Skin epidermis (tissue), 12 donors: ENCODE measurements around the gene NKX2-4.

Experiments used
- H3K27ac ChIP-seq, 21 experiments: fragments of 200-600 bp; sonication (generic) in 11 of 21; one replicate each; pipeline ENCODE4 v1.5.0; 2020; ENCODE audit warnings: mild to moderate bottlenecking in 3 of 21, inconsistent platforms in 2 of 21, moderate library complexity in 2 of 21
- H3K4me3 ChIP-seq, 7 experiments: fragments of 200-600 bp; sonication (generic) in 2 of 7; one replicate each; pipeline ENCODE4 v1.5.0; 2020; ENCODE audit warnings: inconsistent platforms in 2 of 7, mild to moderate bottlenecking in 2 of 7, moderate library complexity in 1 of 7

NKX2-4 gene

DNA sequence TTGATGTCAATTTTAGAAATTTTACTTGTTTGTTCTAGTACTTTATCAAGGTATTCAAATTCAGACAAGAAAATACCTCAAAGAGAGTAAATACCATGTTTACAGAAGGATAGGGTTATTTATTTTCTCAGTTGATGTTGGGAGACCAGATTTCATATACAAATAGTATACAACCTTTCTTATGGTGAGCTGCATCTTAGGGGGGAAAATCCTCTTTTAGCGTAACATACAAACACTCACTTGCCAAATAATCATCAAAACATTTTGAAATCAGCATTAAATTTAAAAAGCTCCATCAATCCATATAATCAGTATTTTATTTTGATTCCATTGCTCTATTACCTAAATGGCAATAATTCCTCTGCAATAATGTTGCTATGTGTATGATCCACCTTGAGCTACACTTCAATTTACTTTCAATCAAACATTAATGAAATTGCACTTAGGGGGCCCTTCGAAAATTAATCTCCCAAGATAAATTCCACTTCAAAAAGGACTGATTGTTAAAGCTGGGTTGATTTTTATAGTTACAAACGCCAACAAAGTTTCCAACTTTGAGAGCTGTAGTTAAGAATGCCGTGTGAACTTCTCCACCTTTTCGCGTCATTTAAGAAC, 2.2 kb downstream of the NKX2-4 start:
- no peak overlapping the region for H3K4me3 ChIP-seq
- no peak overlapping the region for H3K27ac ChIP-seq

DNA sequence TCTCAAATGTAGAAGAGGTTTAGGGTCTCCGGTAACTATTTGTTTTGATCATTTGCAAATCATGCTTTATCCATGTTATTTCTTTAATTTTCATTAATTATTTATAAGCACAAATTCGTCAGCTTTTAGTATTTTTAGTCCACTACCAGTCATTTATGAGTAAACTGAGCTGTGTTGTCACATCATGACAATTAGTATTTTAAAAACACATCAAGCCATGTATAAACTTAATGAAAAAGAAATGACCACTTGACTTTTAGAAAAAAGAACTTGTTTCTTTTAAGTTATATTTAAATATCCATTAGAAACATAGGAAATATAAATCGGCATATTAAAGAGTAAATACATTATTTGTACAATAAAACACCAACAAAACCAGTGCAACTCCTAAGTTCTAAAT, 2.8 kb downstream of the NKX2-4 start:
- no peak overlapping the region for H3K4me3 ChIP-seq

DNA sequence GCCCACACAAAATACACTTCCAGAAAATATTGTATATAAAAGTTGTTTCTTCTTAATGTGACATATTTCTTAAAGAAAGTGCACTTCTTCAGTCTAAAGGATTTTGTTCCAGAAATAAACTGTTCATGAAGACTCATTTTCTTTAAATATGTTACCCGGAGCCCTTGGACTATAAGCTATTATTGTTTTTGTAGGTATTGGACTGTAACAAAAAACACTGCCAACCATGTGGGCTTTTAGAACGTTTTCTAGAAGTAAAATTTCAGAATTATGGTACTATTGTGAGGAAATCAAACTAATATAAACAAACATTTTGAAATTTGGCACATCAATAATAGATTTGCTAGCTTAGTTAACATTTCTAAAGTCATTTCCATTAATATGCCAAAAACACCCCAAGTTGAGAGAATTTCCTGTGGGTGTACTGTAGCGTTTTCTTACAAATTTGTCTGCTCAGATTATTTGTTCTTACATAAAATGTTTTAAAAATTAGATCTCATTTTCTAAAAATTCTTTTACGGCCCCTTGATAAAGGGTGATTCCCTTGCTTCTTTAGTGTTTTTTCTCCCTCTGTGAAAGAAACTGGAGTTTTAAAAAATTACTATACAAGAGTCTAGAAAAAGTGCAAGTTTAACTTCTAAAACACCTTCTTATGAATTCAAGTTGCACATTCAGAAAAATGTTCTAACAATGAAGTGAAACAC, 3.4 kb downstream of the NKX2-4 start:
- Histone ChIP-seq H3K27ac (no peak overlapping the region), H3K4me3 (no peak overlapping the region)

More for the DNA sequence above, 2.8 kb downstream of the NKX2-4 start:
- H3K27ac ChIP-seq = no peak overlapping the region

DNA sequence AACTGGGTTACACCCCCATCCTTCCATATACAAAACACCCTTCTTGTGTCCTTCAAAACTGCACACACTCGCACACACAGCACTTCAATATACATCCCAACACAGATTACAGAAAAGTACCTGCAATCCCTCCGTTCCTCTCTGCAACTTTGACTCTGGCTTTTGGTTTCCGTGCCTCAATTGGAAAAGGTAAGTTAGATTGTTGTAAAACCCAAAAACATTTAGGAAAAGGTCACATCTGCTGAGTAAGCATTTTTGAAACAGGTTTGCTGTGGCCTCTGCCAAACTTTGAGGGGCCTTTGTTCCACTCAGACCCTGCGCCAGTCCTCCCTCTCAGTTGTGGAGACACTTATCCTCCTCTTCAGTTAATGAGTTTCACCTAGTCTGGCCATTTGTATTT, 4.2 kb downstream of the NKX2-4 start:
- Histone ChIP-seq H3K4me3 (no peak overlapping the region), H3K27ac (no peak overlapping the region)

DNA sequence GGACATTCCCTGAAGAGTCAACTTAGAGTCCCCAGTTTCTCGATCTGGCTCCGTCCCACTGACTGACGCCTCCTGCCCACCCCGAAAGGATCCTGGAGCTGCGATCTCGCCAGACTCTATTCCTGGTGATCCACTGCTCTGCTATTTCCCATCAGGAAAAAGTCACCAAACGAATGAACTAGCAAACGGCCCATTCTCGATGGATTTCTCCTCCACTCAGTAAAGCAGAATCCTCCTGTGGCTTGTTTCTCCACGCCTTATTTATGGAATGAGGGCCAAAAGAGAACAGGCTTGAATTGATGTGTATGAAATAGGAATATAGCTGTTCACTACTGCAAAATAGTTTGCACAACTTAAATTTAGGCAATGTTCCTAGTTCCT, 5.4 kb downstream of the NKX2-4 start:
- Histone ChIP-seq H3K4me3 (no peak overlapping the region), H3K27ac (no peak overlapping the region)

DNA sequence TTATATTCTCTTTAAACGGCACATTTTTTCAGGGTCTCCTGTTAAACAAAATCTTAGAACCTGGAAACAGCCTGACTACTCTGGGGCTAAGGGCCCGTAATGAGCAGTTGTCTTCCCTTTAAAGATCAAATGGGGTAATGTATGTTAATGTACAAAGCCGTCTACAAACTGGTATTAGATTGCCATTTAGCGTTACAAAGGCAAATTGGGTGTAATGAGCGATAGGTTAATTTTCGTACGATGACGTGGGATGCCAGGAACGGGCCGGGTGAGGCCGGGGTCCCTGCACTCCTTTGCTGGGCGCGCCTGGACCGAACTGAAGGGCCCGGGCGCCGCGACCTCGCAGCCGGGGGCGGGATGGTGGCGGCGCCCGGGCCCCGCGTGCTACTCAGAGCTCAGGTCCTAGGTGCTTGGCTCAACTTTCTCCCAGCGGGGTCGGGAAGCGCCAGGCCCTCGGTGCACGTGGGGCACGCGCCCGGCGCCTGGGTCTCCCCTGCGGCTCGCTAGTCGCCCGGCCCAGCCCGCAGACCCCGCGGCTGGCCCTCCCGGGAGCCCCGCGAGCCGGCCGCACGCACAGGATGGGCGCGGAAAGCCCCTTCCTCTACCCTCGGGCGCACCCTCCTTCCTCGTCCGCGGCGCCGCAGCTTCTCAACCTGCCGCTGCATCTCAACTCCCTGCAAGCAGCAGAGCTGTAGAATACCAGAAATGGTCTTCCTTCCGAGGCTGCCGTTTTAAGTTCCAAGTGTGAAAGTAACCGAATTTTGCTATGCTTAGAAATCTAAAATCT, 5.9 kb downstream of the NKX2-4 start:
- no peak overlapping the region for H3K4me3 ChIP-seq

DNA sequence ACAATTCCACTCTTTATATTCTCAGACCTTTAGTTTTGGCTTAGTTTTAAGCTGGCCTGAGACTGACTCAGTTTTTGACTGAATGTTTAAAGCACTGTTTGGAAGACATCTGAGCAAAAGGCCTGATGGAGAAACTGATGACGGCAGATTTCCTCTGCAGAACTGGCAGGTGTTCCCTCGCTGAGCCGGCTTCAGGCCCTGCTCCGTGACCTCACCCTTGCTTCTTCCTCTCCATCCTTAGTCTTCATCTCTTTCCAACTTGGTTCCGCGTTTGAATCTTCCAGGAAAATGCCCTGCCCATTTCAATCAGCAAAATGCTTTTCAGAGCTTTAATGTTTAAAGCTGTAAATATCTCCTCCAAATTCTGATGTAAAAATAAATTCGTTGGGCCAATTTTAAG, 6.6 kb downstream of the NKX2-4 start:
- no peak overlapping the region for H3K4me3 ChIP-seq
- H3K27ac ChIP-seq = no peak overlapping the region

More for the DNA sequence above, 5.9 kb downstream of the NKX2-4 start:
- no peak overlapping the region for H3K27ac ChIP-seq

DNA sequence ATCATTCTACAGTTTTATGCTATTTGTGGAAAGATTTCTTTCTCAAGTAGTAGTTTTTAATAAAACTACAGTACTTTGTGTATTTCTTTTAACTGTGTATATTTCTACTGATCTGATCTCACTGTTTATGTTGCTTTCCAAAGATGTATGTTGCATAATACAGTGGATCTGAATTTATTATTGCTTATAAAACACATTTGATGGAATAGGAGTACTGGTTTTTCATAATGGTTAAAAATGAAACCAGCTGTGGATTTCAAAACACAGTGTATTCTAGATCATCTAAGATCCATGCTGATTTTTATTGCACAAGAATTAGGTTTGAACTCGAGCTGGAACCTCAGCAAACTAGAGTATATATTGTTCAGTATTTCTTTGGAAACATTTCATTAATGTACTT, 8.0 kb downstream of the NKX2-4 start:
- Histone ChIP-seq H3K27ac (no peak overlapping the region), H3K4me3 (no peak overlapping the region)

DNA sequence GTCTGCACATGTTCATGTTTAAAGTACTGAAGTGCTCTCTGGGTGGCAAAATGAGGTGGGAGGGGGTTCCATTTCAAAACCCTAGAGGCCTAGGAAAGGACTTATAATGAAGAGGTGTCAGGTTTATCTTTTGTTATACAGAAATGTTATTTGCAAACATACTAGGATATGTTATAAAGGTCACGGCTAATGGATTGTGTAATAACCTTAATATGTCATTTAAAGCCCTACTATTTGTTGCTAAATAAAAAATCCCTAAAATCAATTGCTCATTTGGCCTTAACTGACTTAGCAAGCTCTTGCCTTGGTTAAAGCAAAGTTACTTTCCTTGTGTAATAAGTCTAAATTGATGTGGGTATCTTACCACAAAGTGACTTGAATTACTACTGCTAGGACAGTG, 8.8 kb downstream of the NKX2-4 start:
- no peak overlapping the region for H3K27ac ChIP-seq
- no peak overlapping the region for H3K4me3 ChIP-seq

DNA sequence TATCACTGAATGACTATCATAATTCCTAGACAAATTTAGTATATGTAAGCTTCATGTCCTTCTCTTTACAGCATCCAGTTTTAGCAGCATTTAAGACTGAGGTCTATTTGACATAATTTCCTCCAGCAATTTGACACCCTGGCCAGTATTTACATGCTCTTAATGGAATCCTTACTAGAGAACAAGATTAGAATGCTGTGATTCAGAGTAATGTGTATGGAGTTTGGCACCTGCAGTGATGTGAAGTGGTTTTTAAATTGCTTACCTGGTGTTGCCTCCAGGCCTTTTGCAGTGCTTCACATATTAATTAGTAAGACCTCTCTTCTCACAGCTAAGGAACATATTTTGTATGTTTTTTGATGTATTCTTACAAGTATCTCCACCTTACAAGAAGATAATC, 9.8 kb downstream of the NKX2-4 start:
- Histone ChIP-seq H3K4me3 (no peak overlapping the region), H3K27ac (no peak overlapping the region)

DNA sequence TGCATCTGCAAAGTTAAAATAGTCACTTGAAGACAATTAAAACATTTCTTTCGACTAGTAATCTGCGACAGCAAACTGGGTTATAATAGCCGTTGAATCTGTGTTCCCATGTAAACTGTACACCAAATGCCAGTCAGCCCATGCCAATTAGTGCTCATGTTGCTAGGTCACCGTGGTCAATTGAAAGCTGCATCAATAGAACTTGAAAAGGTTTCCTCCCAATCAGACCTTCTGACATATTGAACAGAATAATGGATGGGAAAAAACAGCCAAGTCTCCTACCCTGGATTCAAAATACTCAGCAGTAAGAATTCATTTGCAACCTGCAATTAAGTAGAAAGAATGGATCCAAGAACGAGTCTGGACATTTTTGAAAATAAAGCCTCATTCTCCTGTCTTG, 11.2 kb downstream of the NKX2-4 start:
- no peak overlapping the region for H3K27ac ChIP-seq
- no peak overlapping the region for H3K4me3 ChIP-seq

DNA sequence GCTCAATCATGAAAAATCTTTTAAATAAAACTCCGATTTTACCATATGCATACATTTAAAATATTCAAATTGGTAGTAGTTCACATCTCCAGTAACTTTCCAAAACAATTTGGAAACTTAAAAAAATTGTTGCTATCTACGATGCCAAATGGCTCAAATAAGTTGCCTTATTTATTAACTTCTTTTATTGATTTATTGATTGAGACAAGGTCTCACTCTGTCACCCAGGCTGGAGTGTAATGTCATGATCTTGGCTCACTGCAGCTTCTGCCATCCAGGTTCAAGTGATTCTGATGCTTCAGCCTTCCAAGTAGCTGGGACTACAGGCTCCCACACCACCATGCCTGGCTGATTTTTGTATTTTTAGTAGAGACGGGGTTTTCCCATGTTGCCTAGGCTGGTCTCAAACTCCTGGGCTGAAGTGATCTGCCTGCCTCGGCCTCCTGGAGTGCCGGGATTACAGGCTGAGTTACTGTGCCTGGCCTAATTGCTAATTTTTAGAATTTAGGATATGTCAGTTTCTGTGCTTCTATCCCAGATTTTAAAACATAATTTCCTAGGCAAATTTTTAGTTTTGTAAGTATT, 12.9 kb downstream of the NKX2-4 start:
- no peak overlapping the region for H3K27ac ChIP-seq
- no peak overlapping the region for H3K4me3 ChIP-seq

DNA sequence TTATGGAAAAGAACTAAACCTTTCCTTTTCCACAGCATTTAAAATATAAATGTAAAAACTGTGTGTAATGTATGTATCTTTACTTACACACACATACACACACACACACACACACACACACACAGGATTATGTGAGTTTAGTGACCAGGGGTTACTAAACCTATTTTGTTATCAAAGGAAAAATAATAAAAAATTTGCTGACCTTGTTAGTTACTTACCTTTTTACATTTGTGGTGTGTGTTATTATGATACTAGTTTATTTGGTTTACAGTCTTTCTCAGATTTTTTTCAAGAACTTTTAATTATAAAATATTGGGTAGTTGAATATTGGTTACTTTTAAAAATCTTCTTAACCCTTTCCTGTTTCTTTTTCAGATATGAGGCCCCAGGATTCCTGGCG, 15.7 kb downstream of the NKX2-4 start:
- Histone ChIP-seq H3K27ac (no peak overlapping the region), H3K4me3 (no peak overlapping the region)

DNA sequence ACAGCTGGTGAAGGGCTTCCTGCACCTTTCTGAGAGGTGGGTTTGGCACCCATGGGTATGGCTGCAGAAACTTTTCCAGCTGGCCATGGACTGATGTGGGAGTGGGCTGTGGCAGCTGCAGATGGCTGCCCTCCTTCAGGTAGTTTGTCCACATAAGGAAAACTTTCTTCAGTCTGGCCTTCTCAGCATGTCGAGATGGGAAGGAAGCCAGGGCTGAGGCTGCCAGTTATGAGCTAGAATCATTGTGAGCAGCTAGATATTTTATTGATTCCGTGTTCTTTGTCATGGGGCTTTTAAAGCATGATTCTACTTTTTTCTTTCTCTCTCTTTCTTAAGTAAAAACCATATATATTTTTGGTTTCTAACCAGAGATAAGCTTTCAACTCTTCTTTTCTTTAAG, 16.6 kb downstream of the NKX2-4 start:
- no peak overlapping the region for H3K27ac ChIP-seq
- no peak overlapping the region for H3K4me3 ChIP-seq

DNA sequence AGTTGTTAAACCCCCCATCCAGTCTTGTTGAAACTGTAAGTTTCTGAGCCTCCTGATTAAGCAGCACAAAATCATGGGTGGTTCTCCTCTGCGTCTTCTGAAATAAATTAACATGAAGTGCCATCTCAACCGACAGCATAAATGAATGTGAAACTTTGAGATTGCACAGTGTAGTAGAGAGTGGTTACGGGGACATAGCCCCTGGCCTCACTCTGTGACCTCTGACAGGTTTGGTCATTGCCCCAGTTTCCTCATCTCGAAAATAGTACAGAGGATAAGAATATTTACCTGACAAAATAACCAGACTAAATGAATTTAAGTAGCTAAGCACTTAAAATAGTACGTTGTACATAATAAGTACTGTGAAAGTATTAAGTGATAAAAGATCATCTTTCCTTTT, 19.1 kb downstream of the NKX2-4 start:
- Histone ChIP-seq H3K27ac (no peak overlapping the region), H3K4me3 (no peak overlapping the region)

DNA sequence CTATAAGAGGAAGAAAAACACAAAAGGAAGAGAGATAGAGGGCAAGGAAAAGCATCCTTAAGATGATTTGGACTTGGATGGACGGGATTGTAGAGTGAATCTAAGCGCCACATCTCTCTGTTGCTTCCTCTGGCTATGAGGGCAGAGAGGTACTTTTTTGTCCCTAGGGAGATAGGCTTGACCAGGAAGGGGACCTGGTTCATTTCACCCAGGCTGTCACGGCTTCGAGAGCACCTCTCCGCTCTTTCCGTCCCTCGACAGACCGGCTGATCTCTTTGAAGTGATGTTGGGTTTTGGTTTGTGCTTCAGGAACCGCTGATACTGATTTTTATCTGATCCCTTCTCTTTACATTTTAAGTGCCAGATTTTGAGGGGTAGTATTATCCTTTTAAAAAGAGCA, 19.6 kb downstream of the NKX2-4 start:
- no peak overlapping the region for H3K4me3 ChIP-seq
- H3K27ac ChIP-seq = no peak overlapping the region

DNA sequence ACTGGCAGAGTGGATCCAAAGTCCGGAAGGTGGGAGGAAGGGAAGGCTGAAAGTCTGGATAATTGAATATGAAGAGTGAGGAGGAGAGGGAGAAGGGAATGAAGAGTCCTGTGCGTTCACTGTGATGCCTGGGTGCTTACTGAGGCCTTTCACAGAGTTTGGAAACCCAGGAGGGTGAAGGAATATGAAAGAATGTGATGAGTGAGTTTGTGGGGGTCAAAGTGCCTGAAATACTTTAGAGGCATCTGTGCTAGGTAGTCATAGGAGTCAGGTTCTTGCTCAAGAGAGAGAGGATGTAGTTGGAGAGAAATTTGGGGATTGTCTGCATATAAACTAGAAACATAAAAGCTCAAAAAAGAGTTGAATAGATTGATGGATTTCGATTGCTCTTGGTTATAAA, 20.7 kb downstream of the NKX2-4 start:
- Histone ChIP-seq H3K4me3 (no peak overlapping the region), H3K27ac (no peak overlapping the region)

DNA sequence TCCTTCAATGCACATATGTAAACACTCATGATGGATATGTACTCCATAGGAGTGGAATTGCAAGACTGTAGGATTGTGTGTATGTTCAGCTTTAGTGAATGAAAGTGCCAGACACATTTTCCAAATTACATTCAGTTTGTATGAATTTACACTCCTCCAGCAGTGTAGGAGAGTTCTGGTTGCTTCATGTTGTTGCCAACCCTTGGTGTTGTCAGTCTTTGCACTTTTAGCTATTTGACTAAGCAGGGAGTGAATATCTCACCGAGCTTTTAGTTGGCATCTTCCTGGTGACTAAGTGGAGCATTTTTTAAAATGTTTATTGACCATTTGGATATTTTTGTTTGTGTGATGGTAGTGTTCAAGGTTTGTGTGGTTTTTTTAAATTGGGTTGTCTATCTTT, 23.9 kb downstream of the NKX2-4 start:
- Histone ChIP-seq H3K4me3 (no peak overlapping the region), H3K27ac (no peak overlapping the region)

DNA sequence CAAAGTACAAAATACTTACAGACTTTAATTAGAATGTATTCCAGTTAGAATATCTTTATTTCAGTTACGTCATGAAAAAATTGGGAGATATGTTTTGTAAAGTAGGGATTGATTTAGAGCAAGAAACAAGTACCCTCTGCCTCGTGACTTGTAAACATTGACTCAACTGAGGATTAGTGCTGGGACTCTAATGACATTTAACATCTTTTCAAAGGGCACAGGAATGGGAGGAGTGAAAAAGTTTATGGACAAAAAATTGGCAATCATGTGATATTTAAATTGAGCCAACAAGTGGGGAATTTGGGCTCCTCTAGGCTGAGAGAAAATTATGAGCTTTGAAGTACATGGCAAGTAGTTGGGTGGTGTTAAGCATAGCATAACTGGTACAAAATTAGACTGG, 25.3 kb downstream of the NKX2-4 start:
- no peak overlapping the region for H3K27ac ChIP-seq
- no peak overlapping the region for H3K4me3 ChIP-seq

DNA sequence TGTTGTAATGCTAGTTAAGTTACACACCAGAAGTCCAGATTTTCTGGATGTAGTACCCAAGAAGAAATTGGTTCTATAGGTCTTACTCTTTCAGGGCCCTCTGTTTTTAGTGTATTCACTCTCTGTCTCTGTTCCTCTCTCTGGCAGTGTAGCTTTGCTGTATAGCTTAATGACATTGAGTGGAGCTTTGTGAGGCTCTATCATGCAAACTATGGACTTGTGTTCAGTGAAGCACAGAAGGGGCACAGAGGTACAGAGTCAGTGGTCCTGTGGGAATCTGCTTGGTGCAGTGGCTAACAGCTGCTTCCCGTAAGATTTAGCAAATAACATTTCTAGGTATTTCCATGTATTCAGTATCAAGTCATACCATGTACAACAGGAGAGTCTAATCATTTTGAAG, 26.1 kb downstream of the NKX2-4 start:
- Histone ChIP-seq H3K4me3 (no peak overlapping the region), H3K27ac (no peak overlapping the region)

DNA sequence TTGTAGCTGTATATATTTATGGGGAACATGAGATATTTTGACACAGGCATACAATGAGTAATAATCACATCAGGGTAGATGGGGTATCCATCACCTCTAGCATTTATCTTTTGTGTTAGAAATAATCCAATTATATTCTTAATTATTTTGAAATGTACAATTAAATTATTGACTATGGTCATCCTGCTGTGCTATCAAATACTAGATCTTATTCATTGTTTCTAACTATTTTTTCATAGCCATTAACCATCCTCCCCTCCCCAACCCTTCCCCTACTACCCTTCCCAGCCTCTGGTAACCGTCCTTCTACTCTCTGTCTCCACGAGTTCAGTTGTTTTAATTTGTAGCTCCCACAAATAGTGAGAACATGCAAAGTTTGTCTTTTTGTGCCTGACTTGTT, 28.5 kb downstream of the NKX2-4 start:
- no peak overlapping the region for H3K27ac ChIP-seq
- H3K4me3 ChIP-seq = no peak overlapping the region
